HL-60/S4 (cell line): Measurements from ENCODE around the gene OAS1.

ENCODE experiments used
- in situ Hi-C: fragments of 300-500 bp; cut with MboI; formaldehyde crosslinking; loops from 2 replicates; pipeline ENCODE4 v1.14.3; 2022; ENCODE audit warnings: low sequenced_read_pairs

Gene OAS1

GRCh38 chr12:112906712-112907414 is at the start of gene OAS1:
OAS1 (plus strand) TSS chr12:112906962; CDS start chr12:112907040, 78 bp downstream.
- in situ Hi-C loops = no loop called here

GRCh38 chr12:112859291-112859690 is 47.5 kb upstream of the OAS1 start:
- in situ Hi-C loops = no loop called here

- in situ Hi-C loops = no loop called here
Observed at GRCh38 chr12:112860181-112860580, 46.6 kb upstream of the OAS1 start.

GRCh38 chr12:112861284-112861683 is 45.5 kb upstream of the OAS1 start:
- in situ Hi-C loops = no loop called here

GRCh38 chr12:112862636-112863290 is 44.0 kb upstream of the OAS1 start:
- in situ Hi-C loops = no loop called here

GRCh38 chr12:112868459-112869041 is 38.2 kb upstream of the OAS1 start:
- in situ Hi-C loops = no loop called here

GRCh38 chr12:112869091-112869490 is 37.7 kb upstream of the OAS1 start:
- in situ Hi-C loops = no loop called here

- in situ Hi-C loops = no loop called here
Observed at GRCh38 chr12:112869778-112870177, 37.0 kb upstream of the OAS1 start.

GRCh38 chr12:112870267-112870980 is 36.3 kb upstream of the OAS1 start:
- in situ Hi-C loops = no loop called here

- in situ Hi-C loops = no loop called here
Observed at GRCh38 chr12:112875608-112876007, 31.2 kb upstream of the OAS1 start.

- in situ Hi-C loops = no loop called here
Observed at GRCh38 chr12:112876506-112876905, 30.3 kb upstream of the OAS1 start.

GRCh38 chr12:112877006-112877405 is 29.8 kb upstream of the OAS1 start:
- in situ Hi-C loops = no loop called here

GRCh38 chr12:112878488-112878887 is 28.3 kb upstream of the OAS1 start:
- in situ Hi-C loops = no loop called here

- in situ Hi-C loops = no loop called here
Observed at GRCh38 chr12:112879191-112879705, 27.5 kb upstream of the OAS1 start.

- in situ Hi-C loops = no loop called here
Observed at GRCh38 chr12:112881602-112882001, 25.2 kb upstream of the OAS1 start.

- in situ Hi-C loops = no loop called here
Observed at GRCh38 chr12:112885236-112885635, 21.5 kb upstream of the OAS1 start.

- in situ Hi-C loops = no loop called here
Observed at GRCh38 chr12:112887550-112887949, 19.2 kb upstream of the OAS1 start.

- in situ Hi-C loops = no loop called here
Observed at GRCh38 chr12:112891093-112892024, 15.4 kb upstream of the OAS1 start.

- in situ Hi-C loops = no loop called here
Observed at GRCh38 chr12:112892856-112893255, 13.9 kb upstream of the OAS1 start.

- in situ Hi-C loops = no loop called here
Observed at GRCh38 chr12:112894128-112894527, 12.6 kb upstream of the OAS1 start.
